KMS-11 (cell line): Measurements from ENCODE around the gene OR2T35.

Experiments
- H2AFZ ChIP-seq: fragments of 200-600 bp; sonication (generic); 2 replicates; pipeline ENCODE4 v1.6.1; 2016; ENCODE audit warnings: antibody characterized with exemption, mixed run types, low read depth
- H3K27ac ChIP-seq: fragments of 200-600 bp; sonication (generic); 2 replicates; pipeline ENCODE4 v1.6.1; 2016; ENCODE audit warnings: mild to moderate bottlenecking, mixed run types
- H3K27me3 ChIP-seq: fragments of 200-600 bp; sonication (generic); 2 replicates; pipeline ENCODE4 v1.6.1; 2017; ENCODE audit warnings: mild to moderate bottlenecking, low read depth, mixed run types, moderate library complexity; ENCODE audit not compliant: insufficient read depth
- H3K36me3 ChIP-seq: fragments of 200-600 bp; sonication (generic); 2 replicates; pipeline ENCODE4 v1.6.1; 2017; ENCODE audit warnings: mild to moderate bottlenecking, mixed run types; ENCODE audit not compliant: insufficient read depth
- H3K4me1 ChIP-seq: fragments of 200-600 bp; sonication (generic); 2 replicates; pipeline ENCODE4 v1.6.1; 2016; ENCODE audit warnings: mild to moderate bottlenecking, low read depth, mixed run types; ENCODE audit not compliant: poor library complexity, severe bottlenecking
- H3K4me2 ChIP-seq: fragments of 200-600 bp; sonication (generic); 2 replicates; pipeline ENCODE4 v1.7.0; 2016; ENCODE audit warnings: mild to moderate bottlenecking, mixed run types
- H3K4me3 ChIP-seq: fragments of 200-600 bp; sonication (generic); IDR thresholded peaks from 2 replicates; pipeline ENCODE4 v1.6.1; 2017; ENCODE audit warnings: low read depth, low read length, mixed read lengths; ENCODE audit not compliant: insufficient read depth
- H3K79me2 ChIP-seq: fragments of 200-600 bp; sonication (generic); 2 replicates; pipeline ENCODE4 v1.6.1; 2016; ENCODE audit warnings: low read depth, mixed run types; ENCODE audit not compliant: insufficient read depth
- H3K9ac ChIP-seq: fragments of 200-600 bp; sonication (generic); 2 replicates; pipeline ENCODE4 v1.6.1; 2016; ENCODE audit warnings: mild to moderate bottlenecking, mixed run types
- H4K20me1 ChIP-seq: fragments of 200-600 bp; sonication (generic); 2 replicates; pipeline ENCODE4 v1.6.1; 2016; ENCODE audit warnings: mild to moderate bottlenecking, mixed run types; ENCODE audit not compliant: insufficient read depth
- CTCF ChIP-seq: fragments of 200-600 bp; sonication (generic); conservative IDR thresholded peaks from 2 replicates; pipeline ENCODE4 v1.6.1; 2017; ENCODE audit warnings: low read depth, mild to moderate bottlenecking, antibody characterized with exemption, low read length, moderate library complexity, mixed read lengths

Gene OR2T35

GRCh38 chr1:248611883-248612414 lies 33.1 kb downstream of the OR2T35 start:
- H3K27ac ChIP-seq = no peak overlapping the region
- H2AFZ ChIP-seq = no peak overlapping the region
- H3K27me3 ChIP-seq = no peaks in the 10 kb centered on the region
- no peak overlapping the region for H3K4me3 ChIP-seq
- TF ChIP-seq CTCF = no peak
- H3K79me2 ChIP-seq = no peaks in the 10 kb centered on the region
- no peaks in the 10 kb centered on the region for H3K36me3 ChIP-seq
- no peak overlapping the region for H3K9ac ChIP-seq
- H3K4me2 ChIP-seq = no peak overlapping the region
- H3K4me1 ChIP-seq = peaks cover 24% of the 10 kb centered on the region
- H4K20me1 ChIP-seq = no peaks in the 10 kb centered on the region

GRCh38 chr1:248610301-248610700 lies 34.8 kb downstream of the OR2T35 start:
- no peak for TF ChIP-seq CTCF
- H3K4me1 ChIP-seq = peaks cover 24% of the 10 kb centered on the region
- H3K4me3 ChIP-seq = no peak overlapping the region
- H3K4me2 ChIP-seq = no peak overlapping the region
- H3K27me3 ChIP-seq = no peaks in the 10 kb centered on the region
- H3K36me3 ChIP-seq = no peaks in the 10 kb centered on the region
- no peak overlapping the region for H3K27ac ChIP-seq
- no peak overlapping the region for H2AFZ ChIP-seq
- no peak overlapping the region for H3K9ac ChIP-seq
- no peaks in the 10 kb centered on the region for H4K20me1 ChIP-seq
- H3K79me2 ChIP-seq = no peaks in the 10 kb centered on the region

GRCh38 chr1:248599396-248599795 lies 45.7 kb downstream of the OR2T35 start:
- H3K36me3 ChIP-seq = no peaks in the 10 kb centered on the region
- no peak overlapping the region for H3K9ac ChIP-seq
- H4K20me1 ChIP-seq = no peaks in the 10 kb centered on the region
- TF ChIP-seq CTCF = no peak
- no peak overlapping the region for H3K4me3 ChIP-seq
- peaks cover 10% of the 10 kb centered on the region for H3K4me1 ChIP-seq
- no peak overlapping the region for H2AFZ ChIP-seq
- no peak overlapping the region for H3K4me2 ChIP-seq
- H3K27ac ChIP-seq = no peak overlapping the region
- H3K27me3 ChIP-seq = no peaks in the 10 kb centered on the region
- no peaks in the 10 kb centered on the region for H3K79me2 ChIP-seq

- Histone ChIP-seq H3K36me3 (no peaks in the 10 kb centered on the region), H4K20me1 (no peaks in the 10 kb centered on the region), H2AFZ (peak within 1 kb of the TSS; percentile 34), H3K4me1 (peaks cover 10% of the 10 kb centered on the region), H3K9ac (no peak within 1 kb of the TSS), H3K4me2 (no peak within 1 kb of the TSS), H3K27ac (no peak within 1 kb of the TSS), H3K4me3 (no peak within 1 kb of the TSS), H3K27me3 (no peaks in the 10 kb centered on the region), H3K79me2 (no peaks in the 10 kb centered on the region)
- TF ChIP-seq CTCF = no peak
Measured at GRCh38 chr1:248597589-248597988, 47.5 kb downstream of the OR2T35 start, which contains the start of gene OR2T10. TSS of gene OR2T10 (minus strand) at chr1:248597700. CDS start at chr1:248593768, 3,932 bp downstream.
